22Rv1 (cell line): ENCODE results near the gene ISLR2.

Experiments
- ZFX ChIP-seq: fragments of 450-650 bp; IDR thresholded peaks from 2 replicates; pipeline ENCODE4 v1.6.1; 2017; ENCODE audit warnings: antibody characterized with exemption, borderline replicate concordance
- TF ChIP-seq, protein P1 (sequence below): fragments of 450-650 bp; IDR thresholded peaks from 2 replicates; pipeline ENCODE4 v1.5.1; 2017; ENCODE audit warnings: mild to moderate bottlenecking

DNA sequence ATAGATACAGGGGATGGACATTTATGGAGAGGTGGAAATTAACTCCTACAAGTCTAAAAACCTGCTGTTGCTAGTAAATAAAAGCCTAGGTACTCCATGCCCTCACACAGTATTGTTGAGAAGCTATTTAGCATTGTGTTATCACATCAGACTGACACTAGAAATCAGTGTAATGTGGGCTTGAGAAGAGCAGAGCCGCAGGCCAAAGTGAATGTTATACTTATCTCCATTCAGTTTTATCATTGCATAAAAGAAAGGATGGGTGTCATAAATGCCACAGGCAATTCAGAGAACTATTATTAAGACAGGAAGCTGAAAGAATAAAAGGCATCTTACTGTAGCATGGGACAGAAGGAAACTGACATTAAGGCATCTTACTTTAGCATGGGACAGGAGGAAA, 29.4 kb downstream of the ISLR2 start:
- TF ChIP-seq, protein P1, sequence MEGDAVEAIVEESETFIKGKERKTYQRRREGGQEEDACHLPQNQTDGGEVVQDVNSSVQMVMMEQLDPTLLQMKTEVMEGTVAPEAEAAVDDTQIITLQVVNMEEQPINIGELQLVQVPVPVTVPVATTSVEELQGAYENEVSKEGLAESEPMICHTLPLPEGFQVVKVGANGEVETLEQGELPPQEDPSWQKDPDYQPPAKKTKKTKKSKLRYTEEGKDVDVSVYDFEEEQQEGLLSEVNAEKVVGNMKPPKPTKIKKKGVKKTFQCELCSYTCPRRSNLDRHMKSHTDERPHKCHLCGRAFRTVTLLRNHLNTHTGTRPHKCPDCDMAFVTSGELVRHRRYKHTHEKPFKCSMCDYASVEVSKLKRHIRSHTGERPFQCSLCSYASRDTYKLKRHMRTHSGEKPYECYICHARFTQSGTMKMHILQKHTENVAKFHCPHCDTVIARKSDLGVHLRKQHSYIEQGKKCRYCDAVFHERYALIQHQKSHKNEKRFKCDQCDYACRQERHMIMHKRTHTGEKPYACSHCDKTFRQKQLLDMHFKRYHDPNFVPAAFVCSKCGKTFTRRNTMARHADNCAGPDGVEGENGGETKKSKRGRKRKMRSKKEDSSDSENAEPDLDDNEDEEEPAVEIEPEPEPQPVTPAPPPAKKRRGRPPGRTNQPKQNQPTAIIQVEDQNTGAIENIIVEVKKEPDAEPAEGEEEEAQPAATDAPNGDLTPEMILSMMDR = no peak
- no peak for TF ChIP-seq ZFX
